ENCODE data around the gene UBN1.

The UBN1 gene

DNA sequence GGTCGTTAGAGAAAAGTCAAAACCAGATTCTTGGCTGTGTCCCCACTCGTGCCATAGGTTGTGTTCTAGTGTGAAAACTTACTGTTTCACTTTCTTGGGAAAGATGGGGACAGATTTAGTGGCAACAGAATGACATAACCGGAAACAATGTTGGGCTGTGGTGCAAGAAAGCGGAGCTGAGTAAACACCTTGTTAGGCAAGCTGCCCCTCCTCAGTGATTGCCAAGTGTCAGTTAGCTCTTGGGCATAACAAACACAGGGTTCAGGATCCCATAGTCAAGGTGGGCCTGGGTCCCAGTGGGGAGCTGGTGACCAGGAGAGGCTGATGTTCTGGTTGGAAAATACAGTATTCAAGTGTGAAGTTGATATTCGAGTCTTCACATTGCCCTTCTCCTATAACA is 15.4 kb downstream of the UBN1 start:
- H3K27ac ChIP-seq: no peak overlapping the region
- TF ChIP-seq, protein P1, sequence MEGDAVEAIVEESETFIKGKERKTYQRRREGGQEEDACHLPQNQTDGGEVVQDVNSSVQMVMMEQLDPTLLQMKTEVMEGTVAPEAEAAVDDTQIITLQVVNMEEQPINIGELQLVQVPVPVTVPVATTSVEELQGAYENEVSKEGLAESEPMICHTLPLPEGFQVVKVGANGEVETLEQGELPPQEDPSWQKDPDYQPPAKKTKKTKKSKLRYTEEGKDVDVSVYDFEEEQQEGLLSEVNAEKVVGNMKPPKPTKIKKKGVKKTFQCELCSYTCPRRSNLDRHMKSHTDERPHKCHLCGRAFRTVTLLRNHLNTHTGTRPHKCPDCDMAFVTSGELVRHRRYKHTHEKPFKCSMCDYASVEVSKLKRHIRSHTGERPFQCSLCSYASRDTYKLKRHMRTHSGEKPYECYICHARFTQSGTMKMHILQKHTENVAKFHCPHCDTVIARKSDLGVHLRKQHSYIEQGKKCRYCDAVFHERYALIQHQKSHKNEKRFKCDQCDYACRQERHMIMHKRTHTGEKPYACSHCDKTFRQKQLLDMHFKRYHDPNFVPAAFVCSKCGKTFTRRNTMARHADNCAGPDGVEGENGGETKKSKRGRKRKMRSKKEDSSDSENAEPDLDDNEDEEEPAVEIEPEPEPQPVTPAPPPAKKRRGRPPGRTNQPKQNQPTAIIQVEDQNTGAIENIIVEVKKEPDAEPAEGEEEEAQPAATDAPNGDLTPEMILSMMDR (IDR thresholded peaks at IDR 0.05; ENCODE audit: low read depth, low read length): no peak
- DNase-seq: no peak
- H3K4me3 ChIP-seq (ENCODE audit: low read depth, low read length): no peak overlapping the region
- no peaks in the 10 kb centered on the region for H3K9me3 ChIP-seq (ENCODE audit: severe bottlenecking)
- no peaks in the 10 kb centered on the region for H3K27me3 ChIP-seq (ENCODE audit: insufficient read depth, low read depth, severe bottlenecking)
- H3K36me3 ChIP-seq: peaks cover 75% of the 10 kb centered on the region

DNA sequence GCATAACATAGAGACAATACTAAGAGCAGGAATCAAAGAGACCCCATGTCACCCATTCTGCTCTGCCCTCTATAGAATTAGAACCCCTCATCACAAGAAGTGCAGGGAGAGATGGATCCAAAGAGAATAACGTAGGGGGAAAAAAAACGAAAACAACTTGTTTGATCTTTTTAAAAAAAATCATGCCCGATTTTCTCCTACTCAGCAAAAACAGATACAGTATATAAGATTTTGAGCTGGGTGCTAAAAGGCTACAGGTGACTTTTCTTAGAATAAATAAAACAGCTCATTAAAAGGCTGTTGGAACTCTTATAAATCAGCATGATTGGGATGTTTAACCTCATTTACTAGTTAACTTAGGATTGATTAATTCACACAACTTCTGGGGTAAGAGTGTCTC is 17.4 kb downstream of the UBN1 start:
- Histone ChIP-seq H3K9me3 (ENCODE audit: severe bottlenecking) (no peaks in the 10 kb centered on the region), H3K36me3 (peaks cover 65% of the 10 kb centered on the region), H3K27ac (no peak overlapping the region), H3K27me3 (ENCODE audit: insufficient read depth, low read depth, severe bottlenecking) (no peaks in the 10 kb centered on the region), H3K4me3 (ENCODE audit: low read depth, low read length) (no peak overlapping the region)
- TF ChIP-seq, protein P1 (IDR thresholded peaks at IDR 0.05; ENCODE audit: low read depth, low read length): no peak
- DNase-seq: no peak

DNA sequence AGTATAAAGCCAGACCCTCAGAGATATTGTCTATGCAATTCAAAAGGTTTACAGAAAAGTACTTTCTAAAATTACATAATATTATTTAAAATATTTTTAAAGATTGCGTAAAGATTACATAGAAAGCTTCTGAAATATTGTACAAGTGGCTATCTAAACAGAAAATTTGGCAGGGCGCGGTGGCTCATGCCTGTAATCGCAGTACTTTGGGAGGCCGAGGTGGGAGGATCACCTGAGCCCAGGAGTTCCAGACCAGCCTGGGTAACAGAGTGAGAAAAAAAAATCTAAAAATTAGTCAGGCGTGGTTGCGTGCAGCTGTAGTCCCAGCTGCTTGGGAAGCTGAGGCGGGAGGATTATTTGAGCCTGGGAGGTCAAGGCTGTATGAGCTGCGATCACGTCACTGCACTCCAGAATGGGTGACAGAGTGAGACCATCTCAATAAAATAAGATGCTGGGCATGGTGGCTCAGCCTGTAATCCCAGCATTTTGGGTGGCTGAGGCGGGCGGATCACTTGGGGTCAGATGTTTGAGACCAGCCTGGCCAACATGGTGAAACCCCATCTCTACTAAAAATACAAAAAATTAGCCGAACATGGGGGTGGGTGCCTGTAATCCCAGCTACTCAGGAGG is 18.1 kb downstream of the UBN1 start:
- H3K9me3 ChIP-seq (ENCODE audit: severe bottlenecking): no peaks in the 10 kb centered on the region
- no peak for DNase-seq
- no peaks in the 10 kb centered on the region for H3K27me3 ChIP-seq (ENCODE audit: insufficient read depth, low read depth, severe bottlenecking)
- H3K27ac ChIP-seq: no peak overlapping the region
- H3K4me3 ChIP-seq (ENCODE audit: low read depth, low read length): no peak overlapping the region
- peaks cover 65% of the 10 kb centered on the region for H3K36me3 ChIP-seq
- TF ChIP-seq, protein P1 (IDR thresholded peaks at IDR 0.05; ENCODE audit: low read depth, low read length): no peak

DNA sequence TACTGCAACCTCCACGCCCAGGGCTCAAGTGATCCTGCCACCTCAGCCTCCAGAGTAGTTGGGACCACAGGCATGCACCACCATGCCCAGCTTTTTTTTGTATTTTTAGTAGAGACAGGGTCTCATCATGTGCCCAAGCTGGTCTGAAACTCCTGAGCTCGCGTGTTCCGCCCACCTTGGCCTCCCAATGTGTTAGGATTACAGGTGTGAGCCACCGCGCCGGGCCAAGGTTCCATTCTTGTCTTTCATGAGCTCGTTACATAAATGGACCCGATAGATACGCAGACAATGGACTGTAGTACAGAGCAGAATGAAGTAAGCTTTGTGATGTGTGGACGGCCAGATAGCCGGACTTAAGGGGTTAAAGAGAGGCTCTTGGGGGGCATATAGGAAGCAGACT is 19.3 kb downstream of the UBN1 start:
- TF ChIP-seq, protein P1 (IDR thresholded peaks at IDR 0.05; ENCODE audit: low read depth, low read length): no peak
- Histone ChIP-seq H3K27ac (no peak overlapping the region), H3K4me3 (ENCODE audit: low read depth, low read length) (no peak overlapping the region), H3K9me3 (ENCODE audit: severe bottlenecking) (no peaks in the 10 kb centered on the region), H3K36me3 (peaks cover 63% of the 10 kb centered on the region), H3K27me3 (ENCODE audit: insufficient read depth, low read depth, severe bottlenecking) (no peaks in the 10 kb centered on the region)
- DNase-seq: no peak

DNA sequence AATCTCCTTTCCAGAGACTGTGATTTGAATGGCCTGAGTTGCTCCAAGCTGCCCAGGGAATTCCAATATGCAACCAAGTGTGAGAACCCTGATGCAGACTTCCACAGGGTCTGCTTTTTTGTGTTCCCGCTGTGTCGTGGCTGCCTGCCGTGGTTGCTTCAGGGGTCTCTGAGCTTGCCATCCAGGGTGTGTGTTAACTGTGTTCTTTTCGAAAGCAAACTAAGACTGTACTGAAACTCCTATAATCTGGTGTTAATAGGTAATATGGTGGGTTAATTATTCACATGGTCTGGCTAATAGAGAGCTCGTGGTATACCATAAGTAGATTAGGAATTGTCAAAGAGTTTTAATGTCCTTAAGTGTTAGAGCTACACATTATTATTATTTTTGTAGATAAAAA is 20.7 kb downstream of the UBN1 start:
- no peak for DNase-seq
- TF ChIP-seq, protein P1 (IDR thresholded peaks at IDR 0.05; ENCODE audit: low read depth, low read length): no peak
- H3K27ac ChIP-seq: no peak overlapping the region
- H3K27me3 ChIP-seq (ENCODE audit: insufficient read depth, low read depth, severe bottlenecking): no peaks in the 10 kb centered on the region
- no peak overlapping the region for H3K4me3 ChIP-seq (ENCODE audit: low read depth, low read length)
- no peaks in the 10 kb centered on the region for H3K9me3 ChIP-seq (ENCODE audit: severe bottlenecking)
- peaks cover 60% of the 10 kb centered on the region for H3K36me3 ChIP-seq

DNA sequence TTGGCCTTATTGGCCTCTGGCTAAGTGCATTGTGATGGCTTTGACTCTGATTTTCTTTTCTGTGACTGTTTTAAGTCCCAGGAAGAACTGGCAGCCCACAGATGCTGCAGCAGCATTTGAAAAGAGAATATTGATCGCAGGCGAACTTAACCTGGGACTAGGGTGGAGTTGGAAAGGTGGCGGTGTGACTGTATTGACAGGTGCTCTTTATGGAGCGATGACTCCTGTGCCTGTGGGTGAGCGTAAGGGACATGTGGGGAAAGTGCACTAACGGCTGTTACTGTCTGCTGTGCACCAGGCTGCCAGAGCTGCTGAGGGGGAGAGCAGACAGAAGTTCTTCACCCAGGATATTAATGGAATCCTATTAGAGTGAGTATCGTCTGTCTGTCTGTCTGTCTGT is 21.3 kb downstream of the UBN1 start:
- TF ChIP-seq, protein P1 (IDR thresholded peaks at IDR 0.05; ENCODE audit: low read depth, low read length): no peak
- Histone ChIP-seq H3K4me3 (ENCODE audit: low read depth, low read length) (no peak overlapping the region), H3K36me3 (peaks cover 63% of the 10 kb centered on the region), H3K9me3 (ENCODE audit: severe bottlenecking) (no peaks in the 10 kb centered on the region), H3K27me3 (ENCODE audit: insufficient read depth, low read depth, severe bottlenecking) (no peaks in the 10 kb centered on the region), H3K27ac (no peak overlapping the region; the same call in 1 of the 2 replicates)
- DNase-seq: peak; percentile 29
